ENCODE results near the gene SYS1. TPM values are rescaled to one million over a fixed set of nuclear protein-coding genes. Genes with fewer than 3 reads are reported as not detected.

SYS1 gene
- polyA plus RNA-seq, 1 donor from 2014 or later: 16.1 TPM

DNA sequence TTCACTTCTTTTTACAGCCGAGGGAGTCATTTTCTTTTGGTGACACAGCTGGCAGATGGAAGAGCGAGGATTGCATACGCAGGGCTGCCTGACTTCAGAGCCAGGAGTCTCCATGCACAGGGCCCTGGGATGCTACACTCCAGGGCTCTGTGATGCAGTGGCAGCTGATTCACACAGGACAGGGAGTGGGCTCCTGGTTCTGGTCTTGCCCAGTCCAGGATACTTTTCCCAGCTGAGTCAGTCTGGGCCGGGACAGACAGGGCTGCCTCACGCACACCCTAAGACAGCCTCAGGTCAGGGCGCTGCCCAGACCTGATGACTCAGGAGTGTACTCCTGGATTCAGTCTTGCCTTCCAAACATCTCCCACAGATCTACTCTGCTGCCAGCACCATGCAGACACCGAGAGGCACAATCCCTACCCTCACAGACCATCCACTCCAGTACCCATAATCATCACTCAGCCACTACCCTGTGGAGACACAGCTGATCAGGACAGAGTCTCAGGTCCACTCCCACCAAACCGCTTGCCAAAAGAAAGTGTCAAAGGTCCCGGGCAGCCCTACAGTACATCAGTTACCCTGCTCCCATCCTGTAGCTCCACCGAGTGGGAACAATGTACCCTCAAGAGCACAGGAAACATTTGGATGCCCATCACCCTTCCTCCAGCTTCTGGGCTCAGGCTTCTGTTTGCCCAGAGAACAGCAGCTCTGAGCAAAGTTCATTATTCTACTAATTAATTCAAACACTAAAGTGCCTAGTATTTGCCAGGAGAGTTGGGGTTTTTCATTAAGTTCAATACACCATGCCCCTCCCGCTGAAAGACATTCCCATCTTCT is 26.2 kb upstream of the SYS1 start:
- Histone ChIP-seq H2AFZ (ENCODE audit: low read depth, low read length) (no peak overlapping the region), H3K9me2 (ENCODE audit: insufficient read depth, low read length) (no peaks in the 10 kb centered on the region), H3K4me2 (ENCODE audit: low read length) (no peak overlapping the region), H3K4me3 (ENCODE audit: low read length) (no peak overlapping the region), H3K36me3 (ENCODE audit: insufficient read depth, low read length) (no peaks in the 10 kb centered on the region), H3K9ac (ENCODE audit: low read length) (no peak overlapping the region), H3F3A (ENCODE audit: insufficient read depth, low read length, poor library complexity, severe bottlenecking) (no peaks in the 10 kb centered on the region), H3K27ac (ENCODE audit: low read length) (no peak overlapping the region), H4K20me1 (ENCODE audit: insufficient read depth) (no peaks in the 10 kb centered on the region), H3K79me2 (replicated peaks; ENCODE audit: insufficient read depth, low read length) (no peaks in the 10 kb centered on the region), H3K27me3 (ENCODE audit: insufficient read depth, low read depth, low read length) (no peaks in the 10 kb centered on the region), H3K9me3 (ENCODE audit: low read length) (no peaks in the 10 kb centered on the region)
- TF ChIP-seq EP300 (conservative IDR thresholded peaks at IDR 0.05; ENCODE audit: poor library complexity, severe bottlenecking): no peak
- no peak for TF ChIP-seq RAD21 (conservative IDR thresholded peaks at IDR 0.05)
- TF ChIP-seq, protein P1, sequence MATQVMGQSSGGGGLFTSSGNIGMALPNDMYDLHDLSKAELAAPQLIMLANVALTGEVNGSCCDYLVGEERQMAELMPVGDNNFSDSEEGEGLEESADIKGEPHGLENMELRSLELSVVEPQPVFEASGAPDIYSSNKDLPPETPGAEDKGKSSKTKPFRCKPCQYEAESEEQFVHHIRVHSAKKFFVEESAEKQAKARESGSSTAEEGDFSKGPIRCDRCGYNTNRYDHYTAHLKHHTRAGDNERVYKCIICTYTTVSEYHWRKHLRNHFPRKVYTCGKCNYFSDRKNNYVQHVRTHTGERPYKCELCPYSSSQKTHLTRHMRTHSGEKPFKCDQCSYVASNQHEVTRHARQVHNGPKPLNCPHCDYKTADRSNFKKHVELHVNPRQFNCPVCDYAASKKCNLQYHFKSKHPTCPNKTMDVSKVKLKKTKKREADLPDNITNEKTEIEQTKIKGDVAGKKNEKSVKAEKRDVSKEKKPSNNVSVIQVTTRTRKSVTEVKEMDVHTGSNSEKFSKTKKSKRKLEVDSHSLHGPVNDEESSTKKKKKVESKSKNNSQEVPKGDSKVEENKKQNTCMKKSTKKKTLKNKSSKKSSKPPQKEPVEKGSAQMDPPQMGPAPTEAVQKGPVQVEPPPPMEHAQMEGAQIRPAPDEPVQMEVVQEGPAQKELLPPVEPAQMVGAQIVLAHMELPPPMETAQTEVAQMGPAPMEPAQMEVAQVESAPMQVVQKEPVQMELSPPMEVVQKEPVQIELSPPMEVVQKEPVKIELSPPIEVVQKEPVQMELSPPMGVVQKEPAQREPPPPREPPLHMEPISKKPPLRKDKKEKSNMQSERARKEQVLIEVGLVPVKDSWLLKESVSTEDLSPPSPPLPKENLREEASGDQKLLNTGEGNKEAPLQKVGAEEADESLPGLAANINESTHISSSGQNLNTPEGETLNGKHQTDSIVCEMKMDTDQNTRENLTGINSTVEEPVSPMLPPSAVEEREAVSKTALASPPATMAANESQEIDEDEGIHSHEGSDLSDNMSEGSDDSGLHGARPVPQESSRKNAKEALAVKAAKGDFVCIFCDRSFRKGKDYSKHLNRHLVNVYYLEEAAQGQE (IDR thresholded peaks at IDR 0.05; ENCODE audit: borderline replicate concordance): no peak
- TF ChIP-seq EZH2 (IDR thresholded peaks at IDR 0.05; ENCODE audit: borderline replicate concordance, insufficient read depth, low read length, poor library complexity, severe bottlenecking): no peak
- no peak for TF ChIP-seq TAF1 (IDR thresholded peaks at IDR 0.05; ENCODE audit: low read depth)
- TF ChIP-seq SMC3 (conservative IDR thresholded peaks at IDR 0.05; ENCODE audit: poor library complexity): no peak
- TF ChIP-seq, protein P2, sequence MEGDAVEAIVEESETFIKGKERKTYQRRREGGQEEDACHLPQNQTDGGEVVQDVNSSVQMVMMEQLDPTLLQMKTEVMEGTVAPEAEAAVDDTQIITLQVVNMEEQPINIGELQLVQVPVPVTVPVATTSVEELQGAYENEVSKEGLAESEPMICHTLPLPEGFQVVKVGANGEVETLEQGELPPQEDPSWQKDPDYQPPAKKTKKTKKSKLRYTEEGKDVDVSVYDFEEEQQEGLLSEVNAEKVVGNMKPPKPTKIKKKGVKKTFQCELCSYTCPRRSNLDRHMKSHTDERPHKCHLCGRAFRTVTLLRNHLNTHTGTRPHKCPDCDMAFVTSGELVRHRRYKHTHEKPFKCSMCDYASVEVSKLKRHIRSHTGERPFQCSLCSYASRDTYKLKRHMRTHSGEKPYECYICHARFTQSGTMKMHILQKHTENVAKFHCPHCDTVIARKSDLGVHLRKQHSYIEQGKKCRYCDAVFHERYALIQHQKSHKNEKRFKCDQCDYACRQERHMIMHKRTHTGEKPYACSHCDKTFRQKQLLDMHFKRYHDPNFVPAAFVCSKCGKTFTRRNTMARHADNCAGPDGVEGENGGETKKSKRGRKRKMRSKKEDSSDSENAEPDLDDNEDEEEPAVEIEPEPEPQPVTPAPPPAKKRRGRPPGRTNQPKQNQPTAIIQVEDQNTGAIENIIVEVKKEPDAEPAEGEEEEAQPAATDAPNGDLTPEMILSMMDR (IDR thresholded peaks at IDR 0.05; ENCODE audit: poor library complexity, severe bottlenecking): no peak
- no peak for TF ChIP-seq MXI1 (conservative IDR thresholded peaks at IDR 0.05; ENCODE audit: poor library complexity, severe bottlenecking)
- no peak for TF ChIP-seq POLR2AphosphoS5 (IDR thresholded peaks at IDR 0.05)

DNA sequence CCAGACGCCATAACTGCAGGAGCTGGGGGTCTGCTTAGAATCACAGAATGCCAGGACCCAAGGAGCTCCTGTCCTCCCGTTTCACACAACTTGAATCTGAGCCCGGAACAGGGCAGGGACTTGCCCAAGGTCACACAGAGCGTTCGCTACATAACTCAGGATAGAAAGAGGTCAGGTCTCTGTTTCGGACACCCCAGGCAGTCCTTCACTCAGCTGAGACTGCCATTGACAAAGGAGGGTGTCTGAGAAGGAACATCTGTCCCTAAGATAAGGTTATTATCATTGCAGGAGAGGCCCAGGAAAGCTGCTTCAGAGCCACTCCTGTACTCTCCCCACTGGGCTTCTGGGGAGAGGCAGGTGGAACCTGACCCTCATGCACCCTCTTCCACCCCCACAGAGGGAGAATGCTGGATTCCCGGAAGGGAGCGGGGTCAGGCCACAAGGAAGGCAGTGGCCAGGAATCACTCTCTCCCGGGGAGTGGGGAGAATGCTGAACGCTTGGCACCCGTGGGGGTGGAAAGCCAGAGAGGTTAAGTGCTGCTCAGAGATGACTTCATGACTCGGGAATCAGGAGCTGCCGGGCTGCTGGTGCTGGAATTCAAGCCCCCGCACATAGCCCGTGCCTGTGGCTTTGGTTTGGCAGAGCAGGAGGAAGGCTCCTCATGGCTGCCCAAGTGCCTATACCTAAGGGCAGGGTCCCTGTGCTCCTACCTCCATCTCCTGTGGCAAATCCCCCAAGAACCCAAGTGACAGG is 25.4 kb upstream of the SYS1 start:
- Histone ChIP-seq H3K4me2 (ENCODE audit: low read length) (no peak overlapping the region), H3K9ac (ENCODE audit: low read length) (no peak overlapping the region), H3K9me2 (ENCODE audit: insufficient read depth, low read length) (no peaks in the 10 kb centered on the region), H3K79me2 (replicated peaks; ENCODE audit: insufficient read depth, low read length) (no peaks in the 10 kb centered on the region), H2AFZ (ENCODE audit: low read depth, low read length) (no peak overlapping the region), H4K20me1 (ENCODE audit: insufficient read depth) (no peaks in the 10 kb centered on the region), H3K36me3 (ENCODE audit: insufficient read depth, low read length) (no peaks in the 10 kb centered on the region), H3K27me3 (ENCODE audit: insufficient read depth, low read depth, low read length) (no peaks in the 10 kb centered on the region), H3K4me3 (ENCODE audit: low read length) (no peak overlapping the region), H3F3A (ENCODE audit: insufficient read depth, low read length, poor library complexity, severe bottlenecking) (no peaks in the 10 kb centered on the region), H3K27ac (ENCODE audit: low read length) (no peak overlapping the region), H3K9me3 (ENCODE audit: low read length) (no peaks in the 10 kb centered on the region)
- no peak for TF ChIP-seq RAD21 (conservative IDR thresholded peaks at IDR 0.05)
- TF ChIP-seq, protein P1 (IDR thresholded peaks at IDR 0.05; ENCODE audit: borderline replicate concordance): no peak
- no peak for TF ChIP-seq MXI1 (conservative IDR thresholded peaks at IDR 0.05; ENCODE audit: poor library complexity, severe bottlenecking)
- TF ChIP-seq SMC3 (conservative IDR thresholded peaks at IDR 0.05; ENCODE audit: poor library complexity): no peak
- TF ChIP-seq EP300 (conservative IDR thresholded peaks at IDR 0.05; ENCODE audit: poor library complexity, severe bottlenecking): no peak
- TF ChIP-seq, protein P2 (IDR thresholded peaks at IDR 0.05; ENCODE audit: poor library complexity, severe bottlenecking): no peak
- no peak for TF ChIP-seq TAF1 (IDR thresholded peaks at IDR 0.05; ENCODE audit: low read depth)

Measured in neural cell (in vitro differentiated cells).